ENCODE results near the gene KHDC4.

DNA sequence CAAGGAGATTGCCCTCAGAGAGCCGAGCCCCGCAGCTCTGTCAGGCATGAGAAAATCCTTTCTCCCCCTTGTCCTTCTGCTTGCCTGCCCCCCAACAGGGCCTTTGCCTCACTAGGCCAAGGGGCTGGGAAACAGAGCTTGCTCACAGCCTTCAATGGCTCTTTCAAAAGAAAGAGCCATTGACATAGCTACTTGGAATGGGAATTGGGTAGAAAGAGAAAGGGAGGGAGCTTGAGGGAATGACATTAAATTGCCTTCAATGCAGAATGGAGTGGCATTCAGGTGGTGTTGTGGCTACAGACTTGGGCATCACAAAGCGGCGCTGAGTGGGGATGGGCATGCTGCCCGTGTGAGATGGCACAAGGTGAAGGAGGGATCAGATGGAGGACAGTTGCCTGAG is 61.7 kb downstream of the KHDC4 start:
- no peak for TF ChIP-seq CTCF (IDR thresholded peaks at IDR 0.05)
- peak in 1 of 2 donors; percentile 16 for TF ChIP-seq POLR2A (IDR thresholded peaks at IDR 0.05)
- peak; percentile 24 to 78 for TF ChIP-seq EP300 (IDR thresholded peaks at IDR 0.05)

All from tibial nerve (tissue), 4 donors.